Suppressor macrophage (primary cell): ENCODE measurements around the gene SOBP.

Experiments
- DNase-seq, 4 experiments: peaks; one replicate each; pipeline ENCODE4 v3.0.0-alpha.2; 2020 to 2022

SOBP gene

GRCh38 chr6:107642095-107642860 lies 152.4 kb downstream of the SOBP start:
- peak in 2 of 4 experiments; percentile 8 to 36 for DNase-seq

- DNase-seq = no peak
Measured at GRCh38 chr6:107642861-107643328, 153.0 kb downstream of the SOBP start.

GRCh38 chr6:107644513-107644912 lies 154.6 kb downstream of the SOBP start:
- no peak for DNase-seq

GRCh38 chr6:107645740-107646139 lies 155.8 kb downstream of the SOBP start:
- no peak for DNase-seq

- DNase-seq = no peak
Measured at GRCh38 chr6:107646176-107646575, 156.3 kb downstream of the SOBP start.

- no peak for DNase-seq
Measured at GRCh38 chr6:107646776-107647438, 157.0 kb downstream of the SOBP start.

- DNase-seq = no peak
Measured at GRCh38 chr6:107647439-107647948, 157.6 kb downstream of the SOBP start.

GRCh38 chr6:107648983-107649382 lies 159.1 kb downstream of the SOBP start:
- DNase-seq = no peak

GRCh38 chr6:107652526-107653182 lies 162.7 kb downstream of the SOBP start:
- DNase-seq = peak; percentile 21 to 56 (median 38)

- DNase-seq = no peak
Measured at GRCh38 chr6:107653183-107653580, 163.3 kb downstream of the SOBP start.

GRCh38 chr6:107653861-107654394 lies 164.0 kb downstream of the SOBP start:
- DNase-seq = no peak

GRCh38 chr6:107654764-107655163 lies 164.8 kb downstream of the SOBP start:
- peak; percentile 69 to 86 (median 82) for DNase-seq

GRCh38 chr6:107655245-107655644 lies 165.3 kb downstream of the SOBP start:
- peak in 3 of 4 experiments; percentile 41 to 54 (median 45) for DNase-seq

- DNase-seq = no peak
Measured at GRCh38 chr6:107655864-107656263, 165.9 kb downstream of the SOBP start.

GRCh38 chr6:107656401-107656800 lies 166.5 kb downstream of the SOBP start:
- DNase-seq = peak in 2 of 4 experiments; percentile 14 to 30

GRCh38 chr6:107656883-107657282 lies 167.0 kb downstream of the SOBP start:
- DNase-seq = no peak

- no peak for DNase-seq
Measured at GRCh38 chr6:107657373-107657754, 167.4 kb downstream of the SOBP start.

GRCh38 chr6:107657755-107658461 lies 168.0 kb downstream of the SOBP start:
- DNase-seq = peak; percentile 56 to 75 (median 68)

- no peak for DNase-seq
Measured at GRCh38 chr6:107658920-107659865, 169.3 kb downstream of the SOBP start.

- DNase-seq = no peak
Measured at GRCh38 chr6:107660839-107661238, 170.9 kb downstream of the SOBP start.

GRCh38 chr6:107661291-107661690 lies 171.4 kb downstream of the SOBP start:
- no peak for DNase-seq
